Calu3 (cell line): Measurements from ENCODE around the gene MED13. TPM values are rescaled to one million over a fixed set of nuclear protein-coding genes. Genes with fewer than 3 reads are reported as not detected.

Experiments
- BruUV-seq: library from RNA; stranded (reverse); fragments of 400-500 nt; replicated peaks from 2 replicates; lab custom pipeline; 2021; lab: Mats Ljungman, UMichigan
- CTCF ChIA-PET: fragments of 300-600 bp; sonication (Branson Sonifier 250); formaldehyde crosslinking; loops from one replicate; lab custom pipeline; 2022; ENCODE audit warnings: antibody characterized with exemption; lab: Charles Lee
- DNase-seq: peaks from one replicate; pipeline ENCODE4 v3.0.0; 2022
- H3K27ac Mint-ChIP-seq: one replicate; pipeline ENCODE4 v1.8.0; 2022; ENCODE audit warnings: mixed read lengths; ENCODE audit not compliant: unreplicated experiment
- H3K27me3 Mint-ChIP-seq: one replicate; pipeline ENCODE4 v1.8.0; 2022; ENCODE audit warnings: mixed read lengths; ENCODE audit not compliant: unreplicated experiment
- H3K36me3 Mint-ChIP-seq: one replicate; pipeline ENCODE4 v1.8.0; 2022; ENCODE audit warnings: mild to moderate bottlenecking, moderate library complexity, mixed read lengths; ENCODE audit not compliant: insufficient read depth, unreplicated experiment
- H3K4me1 Mint-ChIP-seq: one replicate; pipeline ENCODE4 v1.8.0; 2022; ENCODE audit warnings: mild to moderate bottlenecking, low read depth, mixed read lengths; ENCODE audit not compliant: unreplicated experiment
- H3K4me3 Mint-ChIP-seq: one replicate; pipeline ENCODE4 v1.8.0; 2022; ENCODE audit warnings: mild to moderate bottlenecking, low read depth, moderate library complexity, mixed read lengths; ENCODE audit not compliant: unreplicated experiment
- H3K9me3 Mint-ChIP-seq: one replicate; pipeline ENCODE4 v1.8.0; 2022; ENCODE audit warnings: low read depth, mixed read lengths; ENCODE audit not compliant: unreplicated experiment
- CTCF ChIP-seq: fragments of 200-600 bp; IDR thresholded peaks from one replicate; pipeline ENCODE4 v1.8.0; 2022; ENCODE audit warnings: antibody characterized with exemption; ENCODE audit not compliant: unreplicated experiment
- intact Hi-C: fragments of 100-400 bp; cut with micrococcal nuclease; formaldehyde crosslinking; loops from one replicate; pipeline ENCODE4 v1.10.0; 2022; ENCODE audit not compliant: unreplicated experiment
- total RNA-seq: library from RNA; stranded (reverse); gene quantifications from 2 replicates; pipeline ENCODE4 v1.2.3, GENCODE V29; 2022

Gene MED13
- total RNA-seq, 1 experiment from 2014 or later, result 50.2 TPM

- Mint-ChIP-seq H3K4me3 (no peak overlapping the region), H3K4me1 (peaks cover 7% of the 10 kb centered on the region), H3K27ac (no peak overlapping the region), H3K9me3 (no peaks in the 10 kb centered on the region), H3K27me3 (peaks cover 13% of the 10 kb centered on the region), H3K36me3 (no peaks in the 10 kb centered on the region)
- TF ChIP-seq CTCF, result no peak
- no peak for DNase-seq
- intact Hi-C loops, result no loop called here
- BruUV-seq, result no TSS peak
- CTCF ChIA-PET, result no interaction called here
These were observed 34.5 kb upstream of the MED13 start for GRCh38 chr17:62099532-62099931.

- peaks cover 11% of the 10 kb centered on the region for H3K4me1 Mint-ChIP-seq
- TF ChIP-seq CTCF, result no peak
- no peaks in the 10 kb centered on the region for H3K36me3 Mint-ChIP-seq
- H3K4me3 Mint-ChIP-seq, result no peak overlapping the region
- intact Hi-C loops, result no loop called here
- BruUV-seq, result no TSS peak
- H3K9me3 Mint-ChIP-seq, result no peaks in the 10 kb centered on the region
- CTCF ChIA-PET, result no interaction called here
- no peak for DNase-seq
- no peak overlapping the region for H3K27ac Mint-ChIP-seq
- H3K27me3 Mint-ChIP-seq, result peaks cover 13% of the 10 kb centered on the region
These were observed 33.6 kb upstream of the MED13 start for GRCh38 chr17:62098623-62099231.

- CTCF ChIA-PET, result interaction anchor here (1.9 kb wide), 1 partner anchor 13 kb away, joined by 5 read pairs; no protein-coding TSS in a partner anchor
- Mint-ChIP-seq H3K4me3 (no peak overlapping the region), H3K27me3 (peaks cover 13% of the 10 kb centered on the region), H3K27ac (no peak overlapping the region), H3K36me3 (no peaks in the 10 kb centered on the region), H3K9me3 (no peaks in the 10 kb centered on the region), H3K4me1 (peaks cover 16% of the 10 kb centered on the region)
- DNase-seq, result no peak
- intact Hi-C loops, result no loop called here
- BruUV-seq, result no TSS peak
- TF ChIP-seq CTCF, result no peak
These were observed 31.3 kb upstream of the MED13 start for GRCh38 chr17:62096401-62096670.

- Mint-ChIP-seq H3K27ac (no peak overlapping the region), H3K4me1 (peaks cover 10% of the 10 kb centered on the region), H3K36me3 (no peaks in the 10 kb centered on the region), H3K9me3 (no peaks in the 10 kb centered on the region), H3K27me3 (peaks cover 11% of the 10 kb centered on the region), H3K4me3 (no peak overlapping the region)
- no peak for TF ChIP-seq CTCF
- BruUV-seq, result no TSS peak
- CTCF ChIA-PET, result interaction anchor here (0.6 kb wide), 1 partner anchor 1182 kb away, joined by 3 read pairs; no protein-coding TSS in a partner anchor
- intact Hi-C loops, result no loop called here
- no peak for DNase-seq
These were observed 29.1 kb upstream of the MED13 start for GRCh38 chr17:62094175-62094574.
